Endothelial cell (in vitro differentiated cells): ENCODE data around the gene FARSA. TPM values are rescaled to one million over a fixed set of nuclear protein-coding genes. Genes with fewer than 3 reads are reported as not detected.

Experiments used
- DNase-seq: peaks from one replicate; pipeline ENCODE4 v3.0.0; 2021; ENCODE audit warnings: low spot score
- H3K27ac Mint-ChIP-seq: one replicate; pipeline ENCODE4 v1.8.0; 2021; ENCODE audit warnings: mixed read lengths, inconsistent platforms; ENCODE audit not compliant: unreplicated experiment
- H3K27me3 Mint-ChIP-seq: one replicate; pipeline ENCODE4 v1.8.0; 2021; ENCODE audit warnings: mild to moderate bottlenecking, moderate library complexity, mixed read lengths, inconsistent platforms; ENCODE audit not compliant: unreplicated experiment
- H3K36me3 Mint-ChIP-seq: one replicate; pipeline ENCODE4 v1.8.0; 2021; ENCODE audit warnings: mild to moderate bottlenecking, low read depth, mixed read lengths, inconsistent platforms; ENCODE audit not compliant: unreplicated experiment
- H3K4me1 Mint-ChIP-seq: one replicate; pipeline ENCODE4 v1.8.0; 2021; ENCODE audit warnings: mild to moderate bottlenecking, mixed read lengths, inconsistent platforms; ENCODE audit not compliant: unreplicated experiment
- H3K4me3 Mint-ChIP-seq: one replicate; pipeline ENCODE4 v1.8.0; 2021; ENCODE audit warnings: mild to moderate bottlenecking, mixed read lengths, inconsistent platforms; ENCODE audit not compliant: unreplicated experiment
- H3K9me3 Mint-ChIP-seq: one replicate; pipeline ENCODE4 v1.8.0; 2021; ENCODE audit warnings: mixed read lengths, inconsistent platforms; ENCODE audit not compliant: unreplicated experiment
- CTCF ChIP-seq: fragments of 200-600 bp; sonication (generic); IDR thresholded peaks from one replicate; pipeline ENCODE4 v1.5.0; 2021; ENCODE audit warnings: antibody characterized with exemption; ENCODE audit not compliant: unreplicated experiment
- total RNA-seq: library from RNA; stranded (reverse); fragmentation: NEBNext Ultra II Directional; extraction: Animal tissue kit (Norgen Biotek cat#: 25700); gene quantifications from one replicate; pipeline ENCODE4 v1.2.1, GENCODE V29; 2021; ENCODE audit not compliant: unreplicated experiment

FARSA gene
- total RNA-seq, 1 donor from 2014 or later: 45.8 TPM

- H3K9me3 Mint-ChIP-seq: no peaks in the 10 kb centered on the region
- no peak for DNase-seq
- no peak for TF ChIP-seq CTCF
- H3K27ac Mint-ChIP-seq: peak overlapping the region; percentile 57
- peak overlapping the region; percentile 37 for H3K4me3 Mint-ChIP-seq
- peaks cover 12% of the 10 kb centered on the region for H3K27me3 Mint-ChIP-seq
- peaks cover 33% of the 10 kb centered on the region for H3K4me1 Mint-ChIP-seq
- peaks cover 46% of the 10 kb centered on the region for H3K36me3 Mint-ChIP-seq
These were observed 10.7 kb upstream of the FARSA start for GRCh38 chr19:12944104-12944674.

- peak overlapping the region; percentile 16 for H3K27ac Mint-ChIP-seq
These were observed 10.0 kb upstream of the FARSA start for GRCh38 chr19:12943437-12944044.

GRCh38 chr19:12940897-12941296 lies 7.4 kb upstream of the FARSA start:
- Mint-ChIP-seq H3K9me3 (no peaks in the 10 kb centered on the region), H3K4me1 (peaks cover 38% of the 10 kb centered on the region), H3K27ac (no peak overlapping the region), H3K27me3 (peaks cover 14% of the 10 kb centered on the region), H3K4me3 (peak overlapping the region; percentile 100), H3K36me3 (peaks cover 41% of the 10 kb centered on the region)
- no peak for DNase-seq
- no peak for TF ChIP-seq CTCF

More at GRCh38 chr19:12943437-12944044, 10.0 kb upstream of the FARSA start:
- Mint-ChIP-seq H3K27me3 (peaks cover 14% of the 10 kb centered on the region), H3K4me1 (peaks cover 39% of the 10 kb centered on the region), H3K9me3 (no peaks in the 10 kb centered on the region), H3K36me3 (peaks cover 50% of the 10 kb centered on the region), H3K4me3 (peak overlapping the region; percentile 37)
- TF ChIP-seq CTCF: no peak
- DNase-seq: no peak

GRCh38 chr19:12939975-12940423 lies 6.5 kb upstream of the FARSA start:
- Mint-ChIP-seq H3K9me3 (no peaks in the 10 kb centered on the region), H3K4me3 (peak overlapping the region; percentile 100), H3K27me3 (peaks cover 8% of the 10 kb centered on the region), H3K36me3 (peaks cover 41% of the 10 kb centered on the region), H3K4me1 (peaks cover 38% of the 10 kb centered on the region), H3K27ac (no peak overlapping the region)
- DNase-seq: no peak
- TF ChIP-seq CTCF: no peak

- Mint-ChIP-seq H3K27ac (peak overlapping the region; percentile 93), H3K27me3 (peaks cover 6% of the 10 kb centered on the region), H3K4me3 (peak overlapping the region; percentile 100), H3K36me3 (peaks cover 35% of the 10 kb centered on the region), H3K4me1 (peaks cover 36% of the 10 kb centered on the region), H3K9me3 (no peaks in the 10 kb centered on the region)
- no peak for TF ChIP-seq CTCF
- DNase-seq: no peak
These were observed 5.5 kb upstream of the FARSA start for GRCh38 chr19:12938779-12939601.
